Loucy (cell line): ENCODE data around the gene SLC16A9.

ENCODE experiments used
- H2AFZ ChIP-seq: fragments of 200-600 bp; sonication (generic); 2 replicates; pipeline ENCODE4 v1.6.0; 2016; ENCODE audit warnings: antibody characterized with exemption, mild to moderate bottlenecking, low read length, moderate library complexity
- H3F3A ChIP-seq: fragments of 200-600 bp; 2 replicates; pipeline ENCODE4 v1.6.0; 2016; ENCODE audit warnings: antibody characterized with exemption, low read depth, mild to moderate bottlenecking
- H3K27me3 ChIP-seq: fragments of 200-600 bp; sonication (generic); 2 replicates; pipeline ENCODE4 v1.6.1; 2014; ENCODE audit warnings: low read length, mild to moderate bottlenecking; ENCODE audit not compliant: insufficient read depth, poor library complexity, severe bottlenecking
- H3K36me3 ChIP-seq: fragments of 200-600 bp; sonication (generic); 2 replicates; pipeline ENCODE4 v1.6.1; 2016; ENCODE audit warnings: low read length; ENCODE audit not compliant: insufficient read depth
- H3K4me1 ChIP-seq: fragments of 200-600 bp; sonication (generic); 2 replicates; pipeline ENCODE4 v1.5.1; 2014; ENCODE audit warnings: low read length, mild to moderate bottlenecking; ENCODE audit not compliant: insufficient read depth, poor library complexity, severe bottlenecking
- H3K4me2 ChIP-seq: fragments of 200-600 bp; sonication (generic); 2 replicates; pipeline ENCODE4 v1.6.0; 2014; ENCODE audit warnings: antibody characterized with exemption, low read length, low read depth, mild to moderate bottlenecking; ENCODE audit not compliant: poor library complexity, severe bottlenecking
- H3K4me3 ChIP-seq: fragments of 200-600 bp; sonication (generic); 2 replicates; pipeline ENCODE4 v1.5.1; 2014; ENCODE audit warnings: low read length, mild to moderate bottlenecking, mixed read lengths; ENCODE audit not compliant: poor library complexity, severe bottlenecking
- H3K79me2 ChIP-seq: fragments of 200-600 bp; sonication (generic); 2 replicates; pipeline ENCODE4 v1.6.1; 2014; ENCODE audit warnings: low read length; ENCODE audit not compliant: insufficient read depth
- H3K9ac ChIP-seq: fragments of 200-600 bp; sonication (generic); 2 replicates; pipeline ENCODE4 v1.6.0; 2014; ENCODE audit warnings: mild to moderate bottlenecking, low read depth, low read length, moderate library complexity; ENCODE audit not compliant: poor library complexity, severe bottlenecking
- H3K9me2 ChIP-seq: fragments of 200-600 bp; sonication (generic); replicated peaks from 2 replicates; pipeline ENCODE4 v1.6.1; 2016; ENCODE audit warnings: low read depth, low read length, mixed read lengths
- H3K9me3 ChIP-seq: fragments of 200-600 bp; sonication (generic); 2 replicates; pipeline ENCODE4 v1.6.1; 2014; ENCODE audit warnings: mild to moderate bottlenecking, antibody characterized with exemption, low read length, low read depth; ENCODE audit not compliant: insufficient read depth
- H4K20me1 ChIP-seq: fragments of 200-600 bp; sonication (generic); 2 replicates; pipeline ENCODE4 v1.6.0; 2014; ENCODE audit warnings: antibody characterized with exemption, low read length, mild to moderate bottlenecking; ENCODE audit not compliant: insufficient read depth, poor library complexity, severe bottlenecking
- CTCF ChIP-seq: fragments of 200-600 bp; sonication (generic); conservative IDR thresholded peaks from 2 replicates; pipeline ENCODE4 v1.5.1; 2014; ENCODE audit warnings: mild to moderate bottlenecking, antibody characterized with exemption, low read length
- EZH2phosphoT487 ChIP-seq: fragments of 200-600 bp; IDR thresholded peaks from 2 replicates; pipeline ENCODE4 v1.6.1; 2018; ENCODE audit warnings: antibody characterized with exemption, mild to moderate bottlenecking, moderate library complexity, borderline replicate concordance

Gene SLC16A9

GRCh38 chr10:59741583-59741982 lies 31.9 kb upstream of the SLC16A9 start:
- TF ChIP-seq CTCF (no peak), EZH2phosphoT487 (no peak)
- Histone ChIP-seq H3K79me2 (no peaks in the 10 kb centered on the region), H3F3A (no peaks in the 10 kb centered on the region), H3K27me3 (no peaks in the 10 kb centered on the region), H3K9ac (no peak overlapping the region), H4K20me1 (no peaks in the 10 kb centered on the region), H2AFZ (no peak overlapping the region), H3K9me3 (no peaks in the 10 kb centered on the region), H3K9me2 (no peaks in the 10 kb centered on the region), H3K4me2 (no peak overlapping the region), H3K4me3 (no peak overlapping the region), H3K36me3 (no peaks in the 10 kb centered on the region), H3K4me1 (no peaks in the 10 kb centered on the region)

GRCh38 chr10:59741048-59741447 lies 31.4 kb upstream of the SLC16A9 start:
- Histone ChIP-seq H3K9ac (no peak overlapping the region), H3K79me2 (no peaks in the 10 kb centered on the region), H3K27me3 (no peaks in the 10 kb centered on the region), H4K20me1 (no peaks in the 10 kb centered on the region), H3K4me1 (no peaks in the 10 kb centered on the region), H3K4me2 (no peak overlapping the region), H3K36me3 (no peaks in the 10 kb centered on the region), H3K9me3 (no peaks in the 10 kb centered on the region), H3K4me3 (no peak overlapping the region), H3K9me2 (no peaks in the 10 kb centered on the region), H3F3A (no peaks in the 10 kb centered on the region), H2AFZ (no peak overlapping the region)
- TF ChIP-seq EZH2phosphoT487 (no peak), CTCF (no peak)

- no peak overlapping the region for H3K4me2 ChIP-seq
- no peaks in the 10 kb centered on the region for H3K79me2 ChIP-seq
- H3F3A ChIP-seq = no peaks in the 10 kb centered on the region
- H3K27me3 ChIP-seq = no peaks in the 10 kb centered on the region
- TF ChIP-seq CTCF (no peak), EZH2phosphoT487 (no peak)
- no peak overlapping the region for H3K9ac ChIP-seq
- H3K9me3 ChIP-seq = no peaks in the 10 kb centered on the region
- no peak overlapping the region for H3K4me3 ChIP-seq
- no peaks in the 10 kb centered on the region for H4K20me1 ChIP-seq
- no peaks in the 10 kb centered on the region for H3K9me2 ChIP-seq
- H3K4me1 ChIP-seq = no peaks in the 10 kb centered on the region
- H2AFZ ChIP-seq = no peak overlapping the region
- H3K36me3 ChIP-seq = no peaks in the 10 kb centered on the region
These were observed 27.1 kb upstream of the SLC16A9 start for GRCh38 chr10:59736749-59737148.
